ENCODE data around the gene CCDC197. TPM values are rescaled to one million over a fixed set of nuclear protein-coding genes. Genes with fewer than 3 reads are reported as not detected.

CCDC197 gene
- total RNA-seq, 1 donor = not detected

- Histone ChIP-seq H2AFZ (ENCODE audit: low read length) (no peak overlapping the region), H3K27me3 (ENCODE audit: insufficient read depth, low read length) (no peaks in the 10 kb centered on the region), H3K4me3 (ENCODE audit: insufficient read depth, low read length) (no peak overlapping the region), H3K9me3 (ENCODE audit: low read depth, low read length) (no peaks in the 10 kb centered on the region), H3K79me2 (ENCODE audit: insufficient read depth, low read length) (no peaks in the 10 kb centered on the region), H3K4me2 (ENCODE audit: insufficient read depth, low read length) (no peak overlapping the region), H3K36me3 (ENCODE audit: insufficient read depth, low read length) (no peaks in the 10 kb centered on the region), H4K20me1 (ENCODE audit: insufficient read depth, low read length) (no peaks in the 10 kb centered on the region), H3K4me1 (ENCODE audit: insufficient read depth, low read length) (peaks cover 10% of the 10 kb centered on the region), H3K27ac (ENCODE audit: low read depth, low read length) (no peak overlapping the region)
- DNase-seq (ENCODE audit: insufficient read length, low spot score, missing footprints) = no peak
- TF ChIP-seq CTCF (IDR thresholded peaks at IDR 0.05; ENCODE audit: extremely low read depth, low read depth, low read length) = no peak
Measured at GRCh38 chr14:93977790-93978581, 19.1 kb upstream of the CCDC197 start.

- H3K79me2 ChIP-seq (ENCODE audit: insufficient read depth, low read length) = no peaks in the 10 kb centered on the region
- no peaks in the 10 kb centered on the region for H3K9me3 ChIP-seq (ENCODE audit: low read depth, low read length)
- H2AFZ ChIP-seq (ENCODE audit: low read length) = no peak overlapping the region
- DNase-seq (ENCODE audit: insufficient read length, low spot score, missing footprints) = no peak
- H3K36me3 ChIP-seq (ENCODE audit: insufficient read depth, low read length) = no peaks in the 10 kb centered on the region
- no peak for TF ChIP-seq CTCF (IDR thresholded peaks at IDR 0.05; ENCODE audit: extremely low read depth, low read depth, low read length)
- no peaks in the 10 kb centered on the region for H4K20me1 ChIP-seq (ENCODE audit: insufficient read depth, low read length)
- H3K27me3 ChIP-seq (ENCODE audit: insufficient read depth, low read length) = no peaks in the 10 kb centered on the region
- H3K4me1 ChIP-seq (ENCODE audit: insufficient read depth, low read length) = peaks cover 11% of the 10 kb centered on the region
- no peak overlapping the region for H3K27ac ChIP-seq (ENCODE audit: low read depth, low read length)
- H3K4me2 ChIP-seq (ENCODE audit: insufficient read depth, low read length) = no peak overlapping the region
- no peak overlapping the region for H3K4me3 ChIP-seq (ENCODE audit: insufficient read depth, low read length)
Measured at GRCh38 chr14:93978735-93979134, 18.4 kb upstream of the CCDC197 start.

- Histone ChIP-seq H3K27me3 (ENCODE audit: insufficient read depth, low read length) (no peaks in the 10 kb centered on the region), H3K9me3 (ENCODE audit: low read depth, low read length) (no peaks in the 10 kb centered on the region), H3K4me2 (ENCODE audit: insufficient read depth, low read length) (peak overlapping the region; percentile 23), H3K4me3 (ENCODE audit: insufficient read depth, low read length) (no peak overlapping the region), H2AFZ (ENCODE audit: low read length) (no peak overlapping the region), H3K27ac (ENCODE audit: low read depth, low read length) (no peak overlapping the region), H3K79me2 (ENCODE audit: insufficient read depth, low read length) (no peaks in the 10 kb centered on the region), H3K4me1 (ENCODE audit: insufficient read depth, low read length) (peaks cover 30% of the 10 kb centered on the region), H4K20me1 (ENCODE audit: insufficient read depth, low read length) (no peaks in the 10 kb centered on the region), H3K36me3 (ENCODE audit: insufficient read depth, low read length) (no peaks in the 10 kb centered on the region)
- TF ChIP-seq CTCF (IDR thresholded peaks at IDR 0.05; ENCODE audit: extremely low read depth, low read depth, low read length) = no peak
- DNase-seq (ENCODE audit: insufficient read length, low spot score, missing footprints) = peak; percentile 98
Measured at GRCh38 chr14:93980456-93981201, 16.5 kb upstream of the CCDC197 start.
